ENCODE data around the gene LSM6.

The LSM6 gene

DNA sequence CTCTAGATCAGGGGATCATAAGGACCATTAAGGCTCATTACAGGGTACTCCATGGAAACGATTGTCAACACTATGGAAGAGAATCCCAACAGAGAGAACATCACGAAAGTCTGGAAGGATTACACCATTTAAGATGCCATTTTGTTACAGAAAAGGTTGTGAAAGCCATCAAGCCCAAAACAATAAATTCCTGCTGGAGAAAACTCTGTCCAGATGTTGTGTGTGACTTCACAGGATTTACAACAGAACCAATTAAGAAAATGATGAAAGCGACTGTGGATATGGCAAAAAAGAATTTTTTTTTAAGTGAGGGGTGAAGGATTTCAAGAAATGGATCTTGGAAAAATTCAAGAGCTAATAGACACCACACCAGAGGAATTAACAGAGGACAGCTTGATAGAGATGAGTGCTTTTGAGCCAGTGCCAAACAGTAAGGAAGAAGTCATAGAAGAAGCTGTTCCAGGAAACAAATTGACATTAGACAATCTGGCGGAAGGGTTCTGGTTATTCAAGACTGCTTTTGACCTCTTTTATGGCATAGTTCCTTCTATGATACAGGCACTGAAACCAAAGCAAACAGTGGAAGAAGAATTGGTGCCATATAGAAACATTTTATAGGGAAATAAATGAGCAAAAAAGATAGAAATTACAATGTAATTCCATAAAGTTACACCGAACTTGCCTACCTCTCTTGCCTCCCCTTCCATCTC lies 17.3 kb upstream of the LSM6 start:
- no peak overlapping the region for H3K27ac ChIP-seq (replicated peaks)
- no peak overlapping the region for H3K4me3 ChIP-seq (replicated peaks; ENCODE audit: insufficient read depth, low read length)
- DNase-seq (ENCODE audit: low read depth in 1 of 2, low spot score in 1 of 2), result no peak
- H3K27me3 ChIP-seq (ENCODE audit: insufficient read depth, poor library complexity, severe bottlenecking), result no peaks in the 10 kb centered on the region
- TF ChIP-seq SPI1 (IDR thresholded peaks at IDR 0.05; ENCODE audit: borderline replicate concordance, low read depth) (no peak), POLR2AphosphoS5 (IDR thresholded peaks at IDR 0.05; ENCODE audit: low read depth) (no peak), GABPA (IDR thresholded peaks at IDR 0.05; ENCODE audit: low read depth) (no peak), REST (IDR thresholded peaks at IDR 0.05; ENCODE audit: insufficient replicate concordance, low read depth) (no peak)
- TF ChIP-seq, protein P1, sequence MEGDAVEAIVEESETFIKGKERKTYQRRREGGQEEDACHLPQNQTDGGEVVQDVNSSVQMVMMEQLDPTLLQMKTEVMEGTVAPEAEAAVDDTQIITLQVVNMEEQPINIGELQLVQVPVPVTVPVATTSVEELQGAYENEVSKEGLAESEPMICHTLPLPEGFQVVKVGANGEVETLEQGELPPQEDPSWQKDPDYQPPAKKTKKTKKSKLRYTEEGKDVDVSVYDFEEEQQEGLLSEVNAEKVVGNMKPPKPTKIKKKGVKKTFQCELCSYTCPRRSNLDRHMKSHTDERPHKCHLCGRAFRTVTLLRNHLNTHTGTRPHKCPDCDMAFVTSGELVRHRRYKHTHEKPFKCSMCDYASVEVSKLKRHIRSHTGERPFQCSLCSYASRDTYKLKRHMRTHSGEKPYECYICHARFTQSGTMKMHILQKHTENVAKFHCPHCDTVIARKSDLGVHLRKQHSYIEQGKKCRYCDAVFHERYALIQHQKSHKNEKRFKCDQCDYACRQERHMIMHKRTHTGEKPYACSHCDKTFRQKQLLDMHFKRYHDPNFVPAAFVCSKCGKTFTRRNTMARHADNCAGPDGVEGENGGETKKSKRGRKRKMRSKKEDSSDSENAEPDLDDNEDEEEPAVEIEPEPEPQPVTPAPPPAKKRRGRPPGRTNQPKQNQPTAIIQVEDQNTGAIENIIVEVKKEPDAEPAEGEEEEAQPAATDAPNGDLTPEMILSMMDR (IDR thresholded peaks at IDR 0.05; ENCODE audit: insufficient read depth, low read length), result no peak

GRCh38 chr4:146159384-146160058 lies 16.0 kb upstream of the LSM6 start:
- no peaks in the 10 kb centered on the region for H3K27me3 ChIP-seq (ENCODE audit: insufficient read depth, poor library complexity, severe bottlenecking)
- no peak for TF ChIP-seq SPI1 (IDR thresholded peaks at IDR 0.05; ENCODE audit: borderline replicate concordance, low read depth)
- TF ChIP-seq REST (IDR thresholded peaks at IDR 0.05; ENCODE audit: insufficient replicate concordance, low read depth), result no peak
- no peak for TF ChIP-seq POLR2AphosphoS5 (IDR thresholded peaks at IDR 0.05; ENCODE audit: low read depth)
- no peak for TF ChIP-seq GABPA (IDR thresholded peaks at IDR 0.05; ENCODE audit: low read depth)
- TF ChIP-seq, protein P1 (IDR thresholded peaks at IDR 0.05; ENCODE audit: insufficient read depth, low read length), result no peak
- H3K4me3 ChIP-seq (replicated peaks; ENCODE audit: insufficient read depth, low read length), result no peak overlapping the region
- no peak overlapping the region for H3K27ac ChIP-seq (replicated peaks)
- no peak for DNase-seq (ENCODE audit: low read depth in 1 of 2, low spot score in 1 of 2)

GRCh38 chr4:146161243-146161642 lies 14.3 kb upstream of the LSM6 start:
- TF ChIP-seq REST (IDR thresholded peaks at IDR 0.05; ENCODE audit: insufficient replicate concordance, low read depth) (no peak), GABPA (IDR thresholded peaks at IDR 0.05; ENCODE audit: low read depth) (no peak), POLR2AphosphoS5 (IDR thresholded peaks at IDR 0.05; ENCODE audit: low read depth) (no peak), SPI1 (IDR thresholded peaks at IDR 0.05; ENCODE audit: borderline replicate concordance, low read depth) (no peak)
- TF ChIP-seq, protein P1 (IDR thresholded peaks at IDR 0.05; ENCODE audit: insufficient read depth, low read length), result no peak
- H3K27me3 ChIP-seq (ENCODE audit: insufficient read depth, poor library complexity, severe bottlenecking), result no peaks in the 10 kb centered on the region
- H3K4me3 ChIP-seq (replicated peaks; ENCODE audit: insufficient read depth, low read length), result no peak overlapping the region
- H3K27ac ChIP-seq (replicated peaks), result no peak overlapping the region
- no peak for DNase-seq (ENCODE audit: low read depth in 1 of 2, low spot score in 1 of 2)

Data from HL-60 (cell line).